ENCODE data around the gene SPAG6.

SPAG6 gene

GRCh38 chr10:22451346-22451745 lies 106.0 kb downstream of the SPAG6 start:
- TF ChIP-seq CTCF (IDR thresholded peaks at IDR 0.05; ENCODE audit: extremely low read depth, insufficient read depth, missing control alignments), result no peak
- DNase-seq (ENCODE audit: low spot score), result no peak
- in situ Hi-C loops (cut with MboI; ENCODE audit: low pct_unique_long_range_greater_than_20kb, low sequenced_read_pairs, unreplicated experiment), result no loop called here

GRCh38 chr10:22453320-22453719 lies 108.0 kb downstream of the SPAG6 start:
- no peak for TF ChIP-seq CTCF (IDR thresholded peaks at IDR 0.05; ENCODE audit: extremely low read depth, insufficient read depth, missing control alignments)
- no peak for DNase-seq (ENCODE audit: low spot score)
- in situ Hi-C loops (cut with MboI; ENCODE audit: low pct_unique_long_range_greater_than_20kb, low sequenced_read_pairs, unreplicated experiment), result no loop called here

GRCh38 chr10:22453948-22454591 lies 108.8 kb downstream of the SPAG6 start:
- DNase-seq (ENCODE audit: low spot score), result no peak
- TF ChIP-seq CTCF (IDR thresholded peaks at IDR 0.05; ENCODE audit: extremely low read depth, insufficient read depth, missing control alignments), result no peak
- in situ Hi-C loops (cut with MboI; ENCODE audit: low pct_unique_long_range_greater_than_20kb, low sequenced_read_pairs, unreplicated experiment), result no loop called here

GRCh38 chr10:22454634-22455033 lies 109.3 kb downstream of the SPAG6 start:
- no peak for TF ChIP-seq CTCF (IDR thresholded peaks at IDR 0.05; ENCODE audit: extremely low read depth, insufficient read depth, missing control alignments)
- no peak for DNase-seq (ENCODE audit: low spot score)
- in situ Hi-C loops (cut with MboI; ENCODE audit: low pct_unique_long_range_greater_than_20kb, low sequenced_read_pairs, unreplicated experiment), result no loop called here

GRCh38 chr10:22455068-22455857 lies 110.0 kb downstream of the SPAG6 start:
- DNase-seq (ENCODE audit: low spot score), result no peak
- in situ Hi-C loops (cut with MboI; ENCODE audit: low pct_unique_long_range_greater_than_20kb, low sequenced_read_pairs, unreplicated experiment), result no loop called here
- no peak for TF ChIP-seq CTCF (IDR thresholded peaks at IDR 0.05; ENCODE audit: extremely low read depth, insufficient read depth, missing control alignments)

- no peak for TF ChIP-seq CTCF (IDR thresholded peaks at IDR 0.05; ENCODE audit: extremely low read depth, insufficient read depth, missing control alignments)
- in situ Hi-C loops (cut with MboI; ENCODE audit: low pct_unique_long_range_greater_than_20kb, low sequenced_read_pairs, unreplicated experiment), result no loop called here
- no peak for DNase-seq (ENCODE audit: low spot score)
Measured at GRCh38 chr10:22456486-22456885, 111.2 kb downstream of the SPAG6 start.

All from GM13977 (cell line).